Kidney capillary endothelial cell (primary cell): ENCODE measurements around the gene MED14.

ENCODE experiments used
- DNase-seq: peaks from one replicate; pipeline ENCODE4 v3.0.0-alpha.2; 2018; ENCODE audit warnings: low spot score

Gene MED14

GRCh38 chrX:40663078-40663740 lies 72.1 kb downstream of the MED14 start:
- no peak for DNase-seq

- DNase-seq: no peak
These were observed 73.9 kb downstream of the MED14 start for GRCh38 chrX:40661489-40661888.

GRCh38 chrX:40660381-40660780 lies 75.0 kb downstream of the MED14 start:
- no peak for DNase-seq

DNA sequence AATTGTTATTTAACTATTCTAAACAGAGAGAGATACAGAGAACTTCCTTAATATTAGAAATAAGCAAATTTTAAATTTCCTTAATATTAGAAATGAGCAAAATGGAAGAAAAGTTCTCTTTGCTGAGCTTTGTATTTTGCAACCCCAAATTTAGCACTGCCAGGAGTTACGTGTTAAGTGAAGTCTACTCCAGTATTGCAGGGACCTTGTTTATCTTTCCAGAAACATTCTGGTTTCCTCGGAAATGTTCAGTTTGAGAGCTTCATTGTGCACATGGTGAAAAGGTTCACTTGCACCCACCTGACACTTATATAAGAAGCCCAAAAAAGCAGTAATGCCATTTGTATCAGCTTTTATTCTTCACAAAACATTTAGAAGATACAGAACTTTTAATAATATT lies 81.8 kb downstream of the MED14 start:
- DNase-seq: no peak

DNA sequence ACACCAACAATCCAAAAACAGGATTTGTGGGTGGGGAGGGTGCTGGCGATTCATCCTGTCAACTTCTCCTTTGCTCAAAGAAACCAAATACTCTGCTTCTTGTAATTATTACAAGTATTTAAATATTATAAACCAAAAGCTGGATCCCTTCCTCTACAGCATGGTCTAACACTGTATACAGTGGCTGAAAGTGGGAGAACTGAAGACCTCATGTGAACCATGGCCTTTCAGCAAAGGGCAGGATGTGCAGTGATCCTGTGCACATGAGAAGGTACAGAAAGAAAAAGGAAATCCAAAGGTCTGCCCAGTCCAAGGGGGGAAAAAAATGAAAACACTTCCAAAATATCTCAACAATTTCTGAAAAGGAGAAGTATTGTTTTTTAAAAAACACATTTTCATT lies 82.7 kb downstream of the MED14 start:
- no peak for DNase-seq

GRCh38 chrX:40651620-40652223 lies 83.6 kb downstream of the MED14 start:
- peak; percentile 63 for DNase-seq

- peak; percentile 77 for DNase-seq
These were observed 87.8 kb downstream of the MED14 start, which contains the start of gene CXorf38 for GRCh38 chrX:40647307-40648197. CXorf38 (minus strand) TSS chrX:40647561; CDS start chrX:40647520, 41 bp downstream.

DNA sequence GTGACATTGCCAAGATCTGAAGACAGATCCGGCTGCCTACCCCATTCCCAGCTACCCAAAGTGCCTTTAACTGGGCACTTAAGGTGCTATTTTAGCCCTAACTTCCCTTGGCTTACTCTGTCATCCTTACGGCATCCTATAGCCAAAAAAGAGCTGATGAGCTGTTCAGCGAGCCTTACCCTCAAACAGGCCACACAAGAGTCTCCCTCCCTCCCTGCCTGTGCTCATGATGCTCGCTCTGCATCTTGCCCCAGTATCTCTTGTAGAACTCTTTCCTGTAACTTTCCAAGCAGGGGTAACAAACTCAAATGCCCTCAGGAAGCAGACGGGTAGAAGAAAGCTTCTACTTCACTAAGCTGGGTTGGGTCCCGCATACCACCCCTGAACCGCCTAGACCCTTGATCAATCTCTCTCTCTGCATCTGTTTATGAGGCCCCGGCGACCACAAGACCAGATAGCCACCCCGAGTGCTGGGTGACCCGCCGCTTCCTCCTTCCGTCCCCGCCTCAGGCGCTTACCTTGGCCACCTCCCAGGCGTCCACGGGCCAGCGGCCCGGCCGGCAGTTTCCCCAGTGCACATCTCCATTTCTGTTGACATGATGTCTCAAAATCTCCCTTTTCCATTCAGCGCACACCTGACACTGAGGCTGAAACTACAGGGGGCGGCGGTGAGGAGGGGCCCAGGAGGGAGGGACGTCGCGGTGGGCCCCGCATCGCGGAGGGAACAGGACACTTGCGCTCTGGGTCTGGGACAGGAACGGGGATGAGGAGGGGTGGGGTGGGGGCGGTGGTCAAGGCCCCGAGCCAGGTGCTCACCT lies 88.6 kb downstream of the MED14 start:
- no peak for DNase-seq

GRCh38 chrX:40644821-40645358 lies 90.5 kb downstream of the MED14 start:
- peak; percentile 43 for DNase-seq

- no peak for DNase-seq
These were observed 91.2 kb downstream of the MED14 start for GRCh38 chrX:40644176-40644575.

- DNase-seq: no peak
These were observed 97.7 kb downstream of the MED14 start for GRCh38 chrX:40637687-40638086.

DNA sequence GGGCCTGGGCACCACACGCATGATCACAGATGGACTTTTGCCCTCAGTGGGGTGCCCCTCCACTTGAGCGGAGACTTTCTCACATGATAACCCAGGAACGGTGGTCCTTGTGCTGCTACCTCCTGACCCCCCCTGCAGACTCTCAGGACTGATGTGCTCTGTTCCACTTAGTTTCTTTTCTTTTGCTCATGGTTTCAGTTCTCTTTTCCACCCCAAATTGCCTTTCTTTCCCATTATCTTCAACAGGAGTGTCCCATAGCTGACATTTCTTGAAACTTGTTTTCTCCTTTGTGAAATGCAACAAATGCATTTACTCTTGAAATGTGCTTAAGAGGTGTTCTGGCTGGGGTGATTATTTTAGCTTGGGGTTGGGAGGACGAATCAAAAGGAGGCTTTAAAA lies 103.1 kb downstream of the MED14 start:
- DNase-seq: no peak

DNA sequence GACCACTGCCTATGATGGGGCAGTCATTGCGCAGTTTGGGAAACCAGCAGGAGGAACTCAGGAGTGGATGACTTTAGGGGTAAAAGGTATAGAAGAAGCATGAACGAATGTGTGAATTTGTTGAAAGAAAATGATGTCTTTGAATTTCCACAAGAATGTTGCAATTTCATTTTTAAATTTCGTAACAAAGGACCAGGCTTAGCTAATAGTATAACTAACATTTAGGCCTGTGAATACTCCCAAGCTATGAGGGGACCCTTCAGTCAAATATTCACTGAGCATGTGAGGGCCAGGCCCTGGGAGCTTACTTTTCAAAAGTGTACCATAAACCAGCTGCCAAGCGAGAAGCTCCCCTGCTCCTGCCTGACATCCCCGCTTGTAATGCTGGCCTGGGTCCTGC lies 106.8 kb downstream of the MED14 start:
- no peak for DNase-seq

DNA sequence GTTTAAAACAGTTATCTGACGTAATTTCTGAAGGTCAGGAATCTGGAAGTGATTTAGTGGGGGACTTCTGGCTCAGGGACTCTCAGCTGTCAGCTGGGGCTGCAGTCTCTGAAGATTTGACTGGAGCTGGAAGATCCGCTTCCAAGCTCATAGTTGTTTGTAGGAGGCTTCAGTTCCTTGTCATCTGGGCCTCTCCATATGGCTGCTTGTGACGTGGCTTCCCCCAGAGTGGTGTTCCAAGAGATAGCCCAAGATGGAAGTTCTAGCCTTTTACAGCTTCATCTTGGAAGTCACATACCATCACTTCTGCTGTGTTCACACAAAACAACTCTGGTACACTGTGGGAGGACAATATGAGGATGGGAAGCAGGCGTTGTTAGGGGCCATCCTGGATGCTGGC lies 110.0 kb downstream of the MED14 start:
- no peak for DNase-seq

DNA sequence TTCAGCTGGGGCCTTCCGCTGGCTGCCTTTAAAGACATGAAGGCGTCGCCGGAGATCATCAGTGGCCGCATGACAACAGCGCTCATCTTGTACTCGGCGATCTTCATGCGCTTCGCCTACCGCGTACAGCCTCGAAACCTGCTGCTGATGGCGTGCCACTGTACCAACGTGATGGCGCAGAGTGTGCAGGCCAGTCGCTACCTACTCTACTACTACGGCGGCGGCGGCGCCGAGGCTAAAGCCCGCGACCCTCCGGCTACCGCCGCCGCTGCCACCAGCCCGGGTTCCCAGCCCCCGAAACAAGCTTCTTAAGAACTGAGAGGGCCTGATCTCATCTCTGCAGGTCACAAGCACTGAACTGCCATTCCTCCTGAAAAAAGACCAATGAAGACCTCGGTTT lies 111.7 kb downstream of the MED14 start:
- no peak for DNase-seq

DNA sequence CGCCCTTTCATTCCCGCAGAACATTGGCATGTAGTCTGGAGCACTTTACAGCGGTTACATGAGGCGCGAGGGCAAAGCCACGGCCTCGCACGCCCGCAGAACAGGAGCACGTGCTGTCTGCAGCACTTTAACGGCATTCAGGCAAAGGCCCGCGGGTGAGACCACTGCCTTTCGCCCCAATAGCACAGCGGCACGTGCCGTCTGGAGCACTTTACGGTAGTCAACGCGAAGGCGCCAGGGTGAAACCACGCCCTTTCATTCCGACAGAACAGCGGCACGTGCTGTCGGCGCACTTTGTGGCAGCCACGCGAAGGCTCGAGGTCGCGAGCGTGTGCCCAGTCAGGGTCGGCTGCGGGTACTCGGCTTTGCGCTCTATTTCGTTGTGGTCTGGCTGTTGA lies 112.2 kb downstream of the MED14 start, which contains the start of gene MPC1L:
Gene MPC1L (plus strand): TSS at position 290 of the 398 bp plus-strand sequence. CDS start 138 bp downstream, outside the sequence.
- no peak for DNase-seq

DNA sequence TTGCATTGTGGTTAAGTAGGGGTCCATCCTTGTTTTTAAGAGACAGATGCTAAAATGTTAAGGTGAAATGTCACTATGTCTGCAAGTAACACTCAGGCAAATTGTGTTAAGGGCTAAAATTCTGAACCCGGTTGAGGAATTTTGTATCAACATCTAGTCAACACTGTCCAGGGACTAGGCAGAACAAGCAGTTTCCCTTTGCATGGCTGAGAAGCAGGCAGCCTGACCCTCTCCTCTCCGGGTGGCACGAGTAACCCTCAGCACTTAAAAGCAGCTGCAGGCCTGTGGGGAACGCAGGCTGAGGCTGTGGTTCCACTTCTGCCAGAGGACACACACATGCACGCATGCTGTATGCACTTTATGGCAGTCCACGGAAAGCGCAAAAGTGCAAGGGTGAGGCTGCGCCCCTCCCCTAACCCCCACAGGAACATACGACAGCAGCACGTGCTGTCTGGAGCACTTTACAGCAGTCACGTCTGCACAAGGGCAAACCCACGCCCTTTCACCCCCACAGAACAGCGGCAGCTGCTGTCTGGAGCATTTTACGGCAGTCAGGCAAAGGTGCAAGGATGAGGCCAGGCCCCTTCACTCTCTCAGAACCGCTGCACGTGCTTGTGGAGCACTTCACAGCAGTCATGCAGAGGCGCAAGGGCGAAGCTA lies 112.7 kb downstream of the MED14 start:
- no peak for DNase-seq

- no peak for DNase-seq
These were observed 117.8 kb downstream of the MED14 start for GRCh38 chrX:40617566-40617965.

- DNase-seq: no peak
These were observed 119.4 kb downstream of the MED14 start for GRCh38 chrX:40615976-40616375.

GRCh38 chrX:40612511-40612910 lies 122.8 kb downstream of the MED14 start:
- no peak for DNase-seq

DNA sequence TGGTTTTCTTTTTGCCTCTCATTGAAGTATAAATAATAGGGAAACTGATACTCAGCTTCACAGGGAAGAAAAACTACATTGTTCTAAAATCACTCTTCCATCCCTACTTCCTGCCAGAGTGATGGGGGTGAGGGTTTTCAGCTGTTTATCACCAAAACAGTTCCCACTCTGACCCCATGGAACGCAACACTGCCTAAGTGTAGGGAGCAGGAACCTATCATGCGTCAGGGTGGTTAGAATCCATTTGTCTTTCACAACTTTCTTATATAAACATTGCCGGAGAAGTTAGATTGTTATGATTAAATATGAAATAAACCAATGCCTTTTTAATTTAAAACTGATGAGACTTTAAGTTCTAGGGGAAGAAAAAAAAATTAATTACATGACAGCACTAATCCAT lies 128.0 kb downstream of the MED14 start:
- no peak for DNase-seq
